HFFc6 (cell line): ENCODE data around the gene C19orf53. TPM values are rescaled to one million over a fixed set of nuclear protein-coding genes. Genes with fewer than 3 reads are reported as not detected.
A peak's percentile ranks its signal among the peaks of the same experiment; 100 is the strongest.

Experiments
- DNase-seq: peaks from one replicate; pipeline ENCODE4 v3.0.0-alpha.2; 2018
- H3K27ac Mint-ChIP-seq: 2 replicates; pipeline ENCODE4 v1.8.0; 2020; ENCODE audit warnings: mild to moderate bottlenecking, mixed read lengths
- H3K27me3 Mint-ChIP-seq: 2 replicates; pipeline ENCODE4 v1.8.0; 2021; ENCODE audit warnings: mild to moderate bottlenecking, moderate library complexity, mixed read lengths; ENCODE audit not compliant: insufficient read depth
- H3K36me3 Mint-ChIP-seq: 2 replicates; pipeline ENCODE4 v1.8.0; 2021; ENCODE audit warnings: low read depth, mixed read lengths
- H3K4me1 Mint-ChIP-seq: 2 replicates; pipeline ENCODE4 v1.8.0; 2020; ENCODE audit warnings: low read depth, mixed read lengths
- H3K4me3 Mint-ChIP-seq: 2 replicates; pipeline ENCODE4 v1.8.0; 2020; ENCODE audit warnings: mild to moderate bottlenecking, moderate library complexity, mixed read lengths
- H3K9me3 Mint-ChIP-seq: 2 replicates; pipeline ENCODE4 v1.8.0; 2020; ENCODE audit warnings: mild to moderate bottlenecking, mixed read lengths
- CTCF ChIP-seq: fragments of 200-600 bp; sonication (generic); IDR thresholded peaks from 2 replicates; pipeline ENCODE4 v1.5.0; 2021; ENCODE audit warnings: antibody characterized with exemption, mild to moderate bottlenecking
- total RNA-seq, 6 experiments: library from RNA; stranded (reverse); fragmentation: NEBNext Ultra II Directional; extraction: Animal tissue kit (Norgen Biotek cat#: 25700); gene quantifications; 2 replicates in 1 of 6; 3 replicates in 5 of 6; pipeline ENCODE4 v1.2.3, GENCODE V29; 2021

C19orf53 gene
- total RNA-seq, 6 experiments from 2014 or later = 123 to 204 (median 172) TPM

- Mint-ChIP-seq H3K27ac (no peak overlapping the region), H3K36me3 (peaks cover 39% of the 10 kb centered on the region)
These were observed 16.2 kb upstream of the C19orf53 start for GRCh38 chr19:13757805-13758772.

GRCh38 chr19:13758795-13759194 lies 15.5 kb upstream of the C19orf53 start:
- no peak for DNase-seq
- peaks cover 45% of the 10 kb centered on the region for H3K36me3 Mint-ChIP-seq

More at GRCh38 chr19:13757805-13758772, 16.2 kb upstream of the C19orf53 start:
- Mint-ChIP-seq H3K9me3 (no peaks in the 10 kb centered on the region), H3K4me1 (no peaks in the 10 kb centered on the region), H3K27me3 (peaks cover 3% of the 10 kb centered on the region), H3K4me3 (no peak overlapping the region)
- no peak for TF ChIP-seq CTCF
- DNase-seq = no peak

GRCh38 chr19:13761423-13761822 lies 12.8 kb upstream of the C19orf53 start:
- Mint-ChIP-seq H3K4me1 (peaks cover 18% of the 10 kb centered on the region), H3K36me3 (peaks cover 43% of the 10 kb centered on the region)

More at GRCh38 chr19:13758795-13759194, 15.5 kb upstream of the C19orf53 start:
- no peak overlapping the region for H3K27ac Mint-ChIP-seq
- no peaks in the 10 kb centered on the region for H3K9me3 Mint-ChIP-seq
- H3K4me3 Mint-ChIP-seq = no peak overlapping the region
- 0 out of 2 replicates have a peak, but pooled peaks cover 3% of the 10 kb centered on the region for H3K4me1 Mint-ChIP-seq
- TF ChIP-seq CTCF = no peak
- H3K27me3 Mint-ChIP-seq = peaks cover 3% of the 10 kb centered on the region

GRCh38 chr19:13762635-13763235 lies 11.5 kb upstream of the C19orf53 start:
- no peak for DNase-seq
- no peaks in the 10 kb centered on the region; the same call in none of the 2 replicates for H3K27me3 Mint-ChIP-seq
- peaks cover 36% of the 10 kb centered on the region for H3K36me3 Mint-ChIP-seq
- no peaks in the 10 kb centered on the region for H3K9me3 Mint-ChIP-seq
- TF ChIP-seq CTCF = no peak
- H3K4me1 Mint-ChIP-seq = peaks cover 18% of the 10 kb centered on the region
- H3K27ac Mint-ChIP-seq = no peak overlapping the region
- no peak overlapping the region for H3K4me3 Mint-ChIP-seq

More at GRCh38 chr19:13761423-13761822, 12.8 kb upstream of the C19orf53 start:
- DNase-seq = no peak
- TF ChIP-seq CTCF = peak; percentile 36
- H3K27me3 Mint-ChIP-seq = no peaks in the 10 kb centered on the region; the same call in none of the 2 replicates
- H3K9me3 Mint-ChIP-seq = no peaks in the 10 kb centered on the region
- H3K4me3 Mint-ChIP-seq = no peak overlapping the region
- H3K27ac Mint-ChIP-seq = no peak overlapping the region

GRCh38 chr19:13763265-13763664 lies 11.0 kb upstream of the C19orf53 start:
- no peak for TF ChIP-seq CTCF
- Mint-ChIP-seq H3K9me3 (no peaks in the 10 kb centered on the region), H3K4me1 (peaks cover 18% of the 10 kb centered on the region), H3K36me3 (peaks cover 36% of the 10 kb centered on the region), H3K4me3 (peak overlapping the region; percentile 56), H3K27me3 (no peaks in the 10 kb centered on the region; the same call in none of the 2 replicates), H3K27ac (no peak overlapping the region)
- no peak for DNase-seq
